ENCODE data around the gene F13A1.

DNA sequence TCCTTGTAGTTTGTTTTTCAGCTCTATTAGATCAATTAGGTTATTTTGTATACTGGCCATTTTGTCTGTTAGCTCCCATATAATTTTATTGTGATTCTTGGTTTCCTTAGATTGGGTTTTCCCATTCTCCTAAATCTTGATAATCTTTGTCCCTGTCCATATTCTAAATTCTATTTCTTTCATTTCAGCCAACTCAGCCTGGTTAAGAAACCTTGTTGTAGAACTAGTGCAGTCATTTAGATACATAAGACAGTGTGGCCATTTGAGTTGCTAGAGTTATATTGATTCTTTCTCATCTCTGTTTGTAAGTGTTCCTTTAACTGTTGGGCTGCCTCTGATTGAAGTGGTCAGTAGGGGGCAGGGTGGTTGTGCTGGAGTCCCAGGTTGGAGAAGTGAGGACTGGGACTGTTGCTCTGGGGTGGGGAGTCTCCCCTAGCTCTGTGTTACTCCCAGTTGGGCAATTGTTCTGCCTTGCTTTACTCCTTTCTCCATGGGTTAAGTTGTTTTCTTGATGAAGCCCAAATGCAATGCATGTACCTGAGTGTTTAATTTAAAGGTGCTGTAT, 214.9 kb downstream of the F13A1 start:
- TF ChIP-seq, protein P1, sequence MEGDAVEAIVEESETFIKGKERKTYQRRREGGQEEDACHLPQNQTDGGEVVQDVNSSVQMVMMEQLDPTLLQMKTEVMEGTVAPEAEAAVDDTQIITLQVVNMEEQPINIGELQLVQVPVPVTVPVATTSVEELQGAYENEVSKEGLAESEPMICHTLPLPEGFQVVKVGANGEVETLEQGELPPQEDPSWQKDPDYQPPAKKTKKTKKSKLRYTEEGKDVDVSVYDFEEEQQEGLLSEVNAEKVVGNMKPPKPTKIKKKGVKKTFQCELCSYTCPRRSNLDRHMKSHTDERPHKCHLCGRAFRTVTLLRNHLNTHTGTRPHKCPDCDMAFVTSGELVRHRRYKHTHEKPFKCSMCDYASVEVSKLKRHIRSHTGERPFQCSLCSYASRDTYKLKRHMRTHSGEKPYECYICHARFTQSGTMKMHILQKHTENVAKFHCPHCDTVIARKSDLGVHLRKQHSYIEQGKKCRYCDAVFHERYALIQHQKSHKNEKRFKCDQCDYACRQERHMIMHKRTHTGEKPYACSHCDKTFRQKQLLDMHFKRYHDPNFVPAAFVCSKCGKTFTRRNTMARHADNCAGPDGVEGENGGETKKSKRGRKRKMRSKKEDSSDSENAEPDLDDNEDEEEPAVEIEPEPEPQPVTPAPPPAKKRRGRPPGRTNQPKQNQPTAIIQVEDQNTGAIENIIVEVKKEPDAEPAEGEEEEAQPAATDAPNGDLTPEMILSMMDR (optimal IDR thresholded peaks at IDR 0.05 in 1 of 3, IDR thresholded peaks at IDR 0.05 in 1 of 3, conservative IDR thresholded peaks at IDR 0.05 in 1 of 3; ENCODE audit: extremely low read depth in 1 of 3, insufficient read depth in 2 of 3, low read length in 3 of 3): peak in 2 of 3 experiments; percentile 25 to 34
- TF ChIP-seq EZH2 (IDR thresholded peaks at IDR 0.05; ENCODE audit: low read length): no peak

Data from keratinocyte (primary cell).